Measurements from ENCODE around the gene KCNQ5.

KCNQ5 gene

GRCh38 chr6:72940265-72940664, 318.4 kb downstream of the KCNQ5 start:
- H3K23ac ChIP-seq (ENCODE audit: low read depth, low read length, poor library complexity): no peak overlapping the region
- H3K9ac ChIP-seq (ENCODE audit: low read depth, low read length, poor library complexity): no peak overlapping the region
- H3K14ac ChIP-seq (ENCODE audit: low read length): no peak overlapping the region
- no peak overlapping the region for H3K18ac ChIP-seq (ENCODE audit: low read length)
- no peaks in the 10 kb centered on the region for H3K27me3 ChIP-seq (ENCODE audit: control insufficient read depth in 3 of 3, insufficient read depth in 3 of 3, low read depth in 1 of 3, low read length in 3 of 3)
- no peak overlapping the region for H2BK12ac ChIP-seq (ENCODE audit: low read length)
- H3K4ac ChIP-seq (ENCODE audit: low read length): no peak overlapping the region
- H2AK5ac ChIP-seq (ENCODE audit: low read depth, low read length): no peak overlapping the region
- no peak overlapping the region for H4K91ac ChIP-seq (ENCODE audit: low read depth, low read length, poor library complexity)
- no peak overlapping the region for H3K4me3 ChIP-seq (ENCODE audit: low read length in 2 of 2)
- H2AFZ ChIP-seq (ENCODE audit: low read length): no peak overlapping the region
- H3K79me1 ChIP-seq (ENCODE audit: low read depth, low read length): no peaks in the 10 kb centered on the region
- H4K8ac ChIP-seq (ENCODE audit: low read depth, low read length): no peak overlapping the region
- H2BK5ac ChIP-seq (ENCODE audit: low read length): no peak overlapping the region
- no peak overlapping the region for H3K4me2 ChIP-seq (ENCODE audit: insufficient read depth, low read length, poor library complexity, severe bottlenecking)
- H3K36me3 ChIP-seq (replicated peaks in 1 of 2; ENCODE audit: control insufficient read depth in 2 of 2, insufficient read depth in 2 of 2, low read length in 2 of 2): no peaks in the 10 kb centered on the region
- no peaks in the 10 kb centered on the region for H3K9me3 ChIP-seq (replicated peaks in 1 of 2; ENCODE audit: control insufficient read depth in 2 of 2, insufficient read depth in 1 of 2, low read depth in 1 of 2, low read length in 2 of 2)
- H3K4me1 ChIP-seq (ENCODE audit: control insufficient read depth in 2 of 2, insufficient read depth in 1 of 2, low read depth in 1 of 2, low read length in 2 of 2): no peaks in the 10 kb centered on the region
- no CpG with 5 or more reads among the region's 7 CpGs for WGBS, 2 donors (ENCODE audit: extremely low coverage in 2 of 2, insufficient read length in 2 of 2, insufficient replicate concordance in 1 of 2)
- H2BK15ac ChIP-seq (ENCODE audit: low read length): no peak overlapping the region
- no peak overlapping the region for H2BK120ac ChIP-seq (ENCODE audit: low read depth, low read length)
- H3K27ac ChIP-seq (replicated peaks; ENCODE audit: low read length): no peak overlapping the region
- no peak for DNase-seq (ENCODE audit: low spot score)

- H2AFZ ChIP-seq (ENCODE audit: low read length): no peak overlapping the region
- H3K4me2 ChIP-seq (ENCODE audit: insufficient read depth, low read length, poor library complexity, severe bottlenecking): no peak overlapping the region
- H4K8ac ChIP-seq (ENCODE audit: low read depth, low read length): no peak overlapping the region
- no peak overlapping the region for H2BK120ac ChIP-seq (ENCODE audit: low read depth, low read length)
- H2AK5ac ChIP-seq (ENCODE audit: low read depth, low read length): no peak overlapping the region
- 100% methylated on average over 1 of the region's 1 CpG; no CpG with 5 or more reads in 1 of the 2 donors for WGBS, 2 donors (ENCODE audit: extremely low coverage in 2 of 2, insufficient read length in 2 of 2, insufficient replicate concordance in 1 of 2)
- no peak overlapping the region for H2BK12ac ChIP-seq (ENCODE audit: low read length)
- no peaks in the 10 kb centered on the region for H3K9me3 ChIP-seq (replicated peaks in 1 of 2; ENCODE audit: control insufficient read depth in 2 of 2, insufficient read depth in 1 of 2, low read depth in 1 of 2, low read length in 2 of 2)
- no peak overlapping the region for H3K23ac ChIP-seq (ENCODE audit: low read depth, low read length, poor library complexity)
- DNase-seq (ENCODE audit: low spot score): no peak
- no peak overlapping the region for H2BK15ac ChIP-seq (ENCODE audit: low read length)
- H3K27me3 ChIP-seq (ENCODE audit: control insufficient read depth in 3 of 3, insufficient read depth in 3 of 3, low read depth in 1 of 3, low read length in 3 of 3): no peaks in the 10 kb centered on the region
- no peak overlapping the region for H3K27ac ChIP-seq (replicated peaks; ENCODE audit: low read length)
- no peak overlapping the region for H3K14ac ChIP-seq (ENCODE audit: low read length)
- H3K36me3 ChIP-seq (replicated peaks in 1 of 2; ENCODE audit: control insufficient read depth in 2 of 2, insufficient read depth in 2 of 2, low read length in 2 of 2): no peaks in the 10 kb centered on the region
- H4K91ac ChIP-seq (ENCODE audit: low read depth, low read length, poor library complexity): no peak overlapping the region
- no peaks in the 10 kb centered on the region for H3K79me1 ChIP-seq (ENCODE audit: low read depth, low read length)
- H3K4ac ChIP-seq (ENCODE audit: low read length): no peak overlapping the region
- H3K4me3 ChIP-seq (ENCODE audit: low read length in 2 of 2): no peak overlapping the region
- no peaks in the 10 kb centered on the region for H3K4me1 ChIP-seq (ENCODE audit: control insufficient read depth in 2 of 2, insufficient read depth in 1 of 2, low read depth in 1 of 2, low read length in 2 of 2)
- no peak overlapping the region for H2BK5ac ChIP-seq (ENCODE audit: low read length)
- no peak overlapping the region for H3K9ac ChIP-seq (ENCODE audit: low read depth, low read length, poor library complexity)
- H3K18ac ChIP-seq (ENCODE audit: low read length): no peak overlapping the region
These were observed 319.4 kb downstream of the KCNQ5 start for GRCh38 chr6:72941263-72941662.

DNA sequence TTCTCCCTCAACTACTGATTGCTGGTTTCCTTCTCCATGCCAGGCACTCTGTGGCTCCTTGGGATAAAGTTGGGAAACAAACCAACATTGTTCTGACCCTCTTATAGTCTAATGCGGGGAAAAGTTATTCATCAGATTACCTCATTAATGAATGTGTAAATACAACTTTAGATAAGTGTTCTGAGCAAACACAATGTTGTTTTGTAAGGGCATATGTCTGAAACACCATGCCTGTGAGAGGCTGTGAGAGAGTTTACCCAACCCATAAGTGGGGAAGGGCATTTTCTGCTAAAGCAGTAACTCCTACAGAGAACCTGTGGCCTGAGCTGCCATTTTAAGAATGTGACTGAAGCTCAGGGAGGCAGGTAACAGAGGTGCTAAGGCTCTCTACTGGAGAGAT, 319.9 kb downstream of the KCNQ5 start:
- Histone ChIP-seq H3K27me3 (ENCODE audit: control insufficient read depth in 3 of 3, insufficient read depth in 3 of 3, low read depth in 1 of 3, low read length in 3 of 3) (no peaks in the 10 kb centered on the region), H3K4ac (ENCODE audit: low read length) (no peak overlapping the region), H3K23ac (ENCODE audit: low read depth, low read length, poor library complexity) (no peak overlapping the region), H2BK5ac (ENCODE audit: low read length) (no peak overlapping the region), H3K27ac (replicated peaks; ENCODE audit: low read length) (no peak overlapping the region), H2AFZ (ENCODE audit: low read length) (no peak overlapping the region), H2BK120ac (ENCODE audit: low read depth, low read length) (no peak overlapping the region), H4K91ac (ENCODE audit: low read depth, low read length, poor library complexity) (no peak overlapping the region), H3K36me3 (replicated peaks in 1 of 2; ENCODE audit: control insufficient read depth in 2 of 2, insufficient read depth in 2 of 2, low read length in 2 of 2) (no peaks in the 10 kb centered on the region), H2BK15ac (ENCODE audit: low read length) (no peak overlapping the region), H3K4me2 (ENCODE audit: insufficient read depth, low read length, poor library complexity, severe bottlenecking) (no peak overlapping the region), H3K14ac (ENCODE audit: low read length) (no peak overlapping the region), H2BK12ac (ENCODE audit: low read length) (no peak overlapping the region), H2AK5ac (ENCODE audit: low read depth, low read length) (no peak overlapping the region), H3K9ac (ENCODE audit: low read depth, low read length, poor library complexity) (no peak overlapping the region), H3K9me3 (replicated peaks in 1 of 2; ENCODE audit: control insufficient read depth in 2 of 2, insufficient read depth in 1 of 2, low read depth in 1 of 2, low read length in 2 of 2) (no peaks in the 10 kb centered on the region), H3K4me3 (ENCODE audit: low read length in 2 of 2) (no peak overlapping the region), H3K79me1 (ENCODE audit: low read depth, low read length) (no peaks in the 10 kb centered on the region), H3K18ac (ENCODE audit: low read length) (no peak overlapping the region), H3K4me1 (ENCODE audit: control insufficient read depth in 2 of 2, insufficient read depth in 1 of 2, low read depth in 1 of 2, low read length in 2 of 2) (no peaks in the 10 kb centered on the region), H4K8ac (ENCODE audit: low read depth, low read length) (no peak overlapping the region)
- DNase-seq (ENCODE audit: low spot score): no peak
- no CpG with 5 or more reads among the region's 1 CpG for WGBS, 2 donors (ENCODE audit: extremely low coverage in 2 of 2, insufficient read length in 2 of 2, insufficient replicate concordance in 1 of 2)

DNA sequence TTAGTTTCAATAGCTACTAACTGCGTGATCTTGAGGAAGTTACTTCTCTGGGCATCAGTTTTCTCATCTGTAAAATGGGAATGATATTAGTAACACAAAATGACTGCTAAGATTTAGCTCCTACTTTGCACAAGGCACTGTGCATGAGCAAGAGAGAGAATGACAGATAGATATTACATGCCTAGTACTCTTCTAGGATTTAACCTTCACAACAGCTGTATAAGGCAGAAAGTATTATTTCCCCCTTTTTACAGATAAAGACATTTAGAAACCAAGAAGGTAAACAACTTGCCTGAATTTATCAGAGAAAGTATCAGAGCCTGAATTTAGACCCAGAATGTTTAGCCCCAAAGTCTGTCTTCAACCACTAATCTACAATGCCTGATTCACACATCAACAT, 321.8 kb downstream of the KCNQ5 start:
- no peak overlapping the region for H3K23ac ChIP-seq (ENCODE audit: low read depth, low read length, poor library complexity)
- H3K4me3 ChIP-seq (ENCODE audit: low read length in 2 of 2): no peak overlapping the region
- H2BK120ac ChIP-seq (ENCODE audit: low read depth, low read length): no peak overlapping the region
- H3K4me1 ChIP-seq (ENCODE audit: control insufficient read depth in 2 of 2, insufficient read depth in 1 of 2, low read depth in 1 of 2, low read length in 2 of 2): no peaks in the 10 kb centered on the region
- H4K91ac ChIP-seq (ENCODE audit: low read depth, low read length, poor library complexity): no peak overlapping the region
- WGBS, 2 donors (ENCODE audit: extremely low coverage in 2 of 2, insufficient read length in 2 of 2, insufficient replicate concordance in 1 of 2): no CpG with 5 or more reads among the region's 1 CpG
- H3K4ac ChIP-seq (ENCODE audit: low read length): no peak overlapping the region
- H2BK15ac ChIP-seq (ENCODE audit: low read length): no peak overlapping the region
- no peak overlapping the region for H3K18ac ChIP-seq (ENCODE audit: low read length)
- no peaks in the 10 kb centered on the region for H3K27me3 ChIP-seq (ENCODE audit: control insufficient read depth in 3 of 3, insufficient read depth in 3 of 3, low read depth in 1 of 3, low read length in 3 of 3)
- no peak overlapping the region for H3K4me2 ChIP-seq (ENCODE audit: insufficient read depth, low read length, poor library complexity, severe bottlenecking)
- H3K27ac ChIP-seq (replicated peaks; ENCODE audit: low read length): no peak overlapping the region
- H3K9me3 ChIP-seq (replicated peaks in 1 of 2; ENCODE audit: control insufficient read depth in 2 of 2, insufficient read depth in 1 of 2, low read depth in 1 of 2, low read length in 2 of 2): no peaks in the 10 kb centered on the region
- no peak overlapping the region for H2BK5ac ChIP-seq (ENCODE audit: low read length)
- no peak overlapping the region for H3K9ac ChIP-seq (ENCODE audit: low read depth, low read length, poor library complexity)
- H2AFZ ChIP-seq (ENCODE audit: low read length): no peak overlapping the region
- no peak overlapping the region for H3K14ac ChIP-seq (ENCODE audit: low read length)
- no peak overlapping the region for H4K8ac ChIP-seq (ENCODE audit: low read depth, low read length)
- DNase-seq (ENCODE audit: low spot score): no peak
- no peaks in the 10 kb centered on the region for H3K36me3 ChIP-seq (replicated peaks in 1 of 2; ENCODE audit: control insufficient read depth in 2 of 2, insufficient read depth in 2 of 2, low read length in 2 of 2)
- H2BK12ac ChIP-seq (ENCODE audit: low read length): no peak overlapping the region
- no peak overlapping the region for H2AK5ac ChIP-seq (ENCODE audit: low read depth, low read length)
- no peaks in the 10 kb centered on the region for H3K79me1 ChIP-seq (ENCODE audit: low read depth, low read length)
